Limb (tissue), 2 donors: ENCODE measurements around the gene TMEM131L.
"Not testable (repeated sequence)": the region's sequence is repeated elsewhere in the genome, so short reads cannot be mapped to it uniquely, and the experiment has no call there.

ENCODE experiments used
- DNase-seq, 2 donors: peaks; one replicate each; pipeline ENCODE4 v3.0.0-alpha.2; 2016; ENCODE audit errors: extremely low spot score in 2 of 2

Gene TMEM131L

DNA sequence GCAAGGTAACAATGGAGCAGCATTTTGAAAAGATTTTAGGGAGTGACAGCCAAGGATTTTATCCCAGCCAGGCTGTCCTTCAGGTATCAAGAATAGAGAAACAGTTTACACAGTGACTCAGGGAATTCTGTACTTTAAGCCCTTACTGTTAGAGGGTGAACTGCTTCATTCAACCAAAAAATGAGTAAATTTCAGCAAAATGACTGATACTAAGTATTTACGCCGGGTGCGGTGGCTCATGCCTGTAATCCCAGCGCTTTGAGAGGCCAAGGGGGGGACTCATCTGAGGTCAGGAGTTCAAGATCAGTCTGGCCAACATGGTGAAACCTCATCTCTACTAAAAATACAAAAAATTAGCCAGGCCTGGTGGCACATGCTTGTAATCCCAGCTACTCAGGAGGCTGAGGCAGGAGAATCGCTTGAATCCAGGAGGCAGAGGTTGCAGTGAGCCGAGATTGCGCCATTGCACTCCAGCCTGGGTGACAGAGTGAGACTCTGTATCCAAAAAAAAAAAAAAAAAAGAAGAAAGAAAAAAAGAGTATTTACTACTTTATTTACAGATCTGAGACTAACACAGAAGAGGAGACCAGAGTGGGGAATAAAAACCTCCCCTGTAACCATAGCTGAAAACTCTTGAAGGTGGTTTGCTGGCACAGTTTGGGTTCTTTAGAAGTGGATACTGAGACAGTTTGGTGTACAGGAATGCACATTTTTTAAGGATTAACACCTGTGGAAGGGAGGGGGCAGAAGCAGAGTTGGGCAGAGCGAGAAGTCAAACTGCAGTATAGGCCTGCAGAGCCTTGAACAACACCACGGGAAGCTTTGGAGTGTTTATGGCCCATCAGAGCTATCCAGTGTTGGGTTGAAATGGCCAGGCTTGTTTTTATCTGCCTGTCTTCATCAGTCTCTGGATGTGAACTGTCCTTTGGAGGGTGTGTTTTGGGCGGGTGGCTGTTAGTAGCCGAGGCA lies 40.5 kb downstream of the TMEM131L start:
- DNase-seq = no peak

DNA sequence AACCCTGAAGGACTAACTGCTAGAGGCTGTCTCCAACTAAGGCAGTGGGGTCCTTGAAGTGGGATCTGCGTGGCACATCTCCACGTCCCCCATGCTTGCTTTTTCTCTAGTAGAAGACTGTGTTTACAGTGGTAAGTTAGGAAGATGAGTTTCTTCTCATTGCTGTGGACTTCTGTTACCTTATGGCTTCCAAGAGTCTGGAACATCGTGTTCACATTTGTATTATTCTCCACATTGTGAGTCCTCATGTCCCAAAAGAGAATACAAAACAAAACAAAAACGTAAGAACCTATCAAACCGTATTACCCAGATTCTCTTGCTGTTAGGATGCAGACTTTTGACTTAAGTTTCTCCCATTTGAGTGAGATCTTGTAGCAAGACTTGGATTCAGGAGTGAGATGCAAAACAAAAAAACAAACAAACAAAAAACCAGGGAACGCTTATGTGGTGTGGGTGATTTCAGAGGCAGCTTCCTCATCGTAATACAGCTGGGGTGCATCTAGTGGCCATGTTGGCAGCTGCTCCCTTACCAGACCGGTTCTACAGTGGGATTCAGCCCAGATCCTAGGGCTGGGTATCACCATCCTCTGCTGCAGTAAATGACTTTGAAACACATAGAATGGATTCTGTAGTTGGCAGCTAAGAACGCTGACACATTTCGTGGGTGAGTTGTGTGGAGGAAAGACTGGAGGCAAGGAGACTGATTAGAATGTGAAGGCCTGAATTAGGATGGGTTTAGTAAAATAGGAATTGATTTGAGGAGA lies 41.3 kb downstream of the TMEM131L start:
- DNase-seq = no peak

DNA sequence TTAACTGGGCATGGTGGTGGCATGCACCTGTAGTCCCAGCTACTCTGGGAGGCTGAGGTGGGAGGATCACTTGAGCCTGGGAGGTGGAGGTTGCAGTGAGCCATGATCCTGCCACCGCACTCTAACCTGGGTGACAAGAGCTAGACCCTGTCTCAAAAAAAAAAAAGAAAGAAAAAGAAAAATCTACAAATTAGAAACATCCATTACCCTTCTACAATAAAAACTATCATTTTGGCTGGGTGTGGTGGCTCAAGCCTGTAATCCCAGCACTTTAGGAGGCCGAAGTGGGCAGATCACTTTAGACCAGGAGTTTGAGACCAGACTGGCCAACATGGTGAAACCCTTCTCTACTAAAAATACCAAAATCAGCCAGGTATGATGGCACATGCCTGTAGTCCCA lies 43.1 kb downstream of the TMEM131L start:
- DNase-seq = not testable (repeated sequence)

DNA sequence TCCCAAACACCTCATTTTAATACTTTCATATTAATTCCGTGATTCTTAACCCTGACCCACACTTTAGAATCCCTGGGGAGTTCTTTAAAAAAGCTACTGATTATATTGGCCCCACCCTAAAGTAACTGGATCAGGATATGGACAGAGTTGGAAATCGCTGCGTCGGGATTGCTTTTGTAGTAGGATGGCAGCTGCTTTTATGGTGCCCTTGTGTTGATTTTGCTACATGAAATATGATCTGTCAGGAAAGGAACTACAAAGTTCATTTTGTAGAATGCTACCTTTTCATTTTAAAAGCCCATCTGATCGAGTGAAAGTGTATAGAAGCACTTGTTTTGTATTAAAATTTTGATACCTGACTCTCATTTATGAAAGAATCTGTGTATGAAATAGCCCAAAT lies 43.6 kb downstream of the TMEM131L start:
- no peak for DNase-seq

DNA sequence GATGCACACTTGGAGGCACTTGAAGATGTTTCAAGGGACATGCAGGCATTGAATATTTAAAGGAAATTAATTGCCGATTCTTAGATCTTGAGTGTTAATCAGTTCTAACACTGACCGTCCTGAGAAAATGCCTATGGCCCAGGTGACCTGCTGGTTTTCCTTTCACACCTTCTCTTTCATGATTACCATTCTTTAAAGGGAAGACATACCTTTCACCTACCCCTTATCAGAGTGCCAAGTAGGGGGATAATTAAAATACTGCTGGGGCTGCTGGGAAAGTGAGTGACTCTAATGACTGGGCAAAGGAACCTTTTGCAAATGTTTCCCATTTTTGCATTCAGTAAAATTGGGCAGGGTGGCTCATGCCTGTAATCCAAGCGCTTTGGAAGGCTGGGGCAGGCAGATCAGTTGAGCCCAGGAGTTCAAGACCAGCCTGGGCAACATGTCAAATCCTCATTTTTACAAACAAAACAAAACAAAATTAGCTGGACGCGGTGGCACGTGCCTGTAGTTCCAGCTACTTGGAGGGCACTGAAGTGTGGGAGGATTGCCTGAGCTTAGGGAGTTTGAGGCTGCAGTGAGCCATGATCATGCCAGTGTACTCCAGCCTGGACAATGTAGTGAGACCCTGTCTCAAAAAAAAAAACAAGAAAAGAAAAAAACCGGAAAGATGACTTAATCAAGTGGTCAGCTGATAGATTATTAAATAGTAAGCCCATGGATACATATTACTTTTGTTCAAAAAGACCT lies 44.3 kb downstream of the TMEM131L start:
- no peak for DNase-seq

DNA sequence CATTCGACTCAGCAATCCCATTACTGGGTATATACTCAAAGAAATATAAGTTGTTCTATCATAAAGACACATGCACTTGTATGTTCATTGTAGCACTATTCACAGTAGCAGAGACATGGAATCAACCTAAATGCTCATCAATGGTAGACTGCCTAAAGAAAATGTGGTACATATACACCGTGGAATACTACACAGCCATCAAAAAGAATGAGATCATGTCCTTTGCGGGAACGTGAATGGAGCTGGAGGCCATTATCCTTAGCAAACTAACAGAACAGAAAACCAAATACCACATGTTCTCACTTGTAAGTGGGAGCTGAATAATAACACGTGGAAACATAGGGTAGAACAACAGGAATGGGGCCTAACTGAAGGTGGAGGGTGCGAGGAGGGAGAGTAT lies 44.9 kb downstream of the TMEM131L start:
- no peak for DNase-seq

DNA sequence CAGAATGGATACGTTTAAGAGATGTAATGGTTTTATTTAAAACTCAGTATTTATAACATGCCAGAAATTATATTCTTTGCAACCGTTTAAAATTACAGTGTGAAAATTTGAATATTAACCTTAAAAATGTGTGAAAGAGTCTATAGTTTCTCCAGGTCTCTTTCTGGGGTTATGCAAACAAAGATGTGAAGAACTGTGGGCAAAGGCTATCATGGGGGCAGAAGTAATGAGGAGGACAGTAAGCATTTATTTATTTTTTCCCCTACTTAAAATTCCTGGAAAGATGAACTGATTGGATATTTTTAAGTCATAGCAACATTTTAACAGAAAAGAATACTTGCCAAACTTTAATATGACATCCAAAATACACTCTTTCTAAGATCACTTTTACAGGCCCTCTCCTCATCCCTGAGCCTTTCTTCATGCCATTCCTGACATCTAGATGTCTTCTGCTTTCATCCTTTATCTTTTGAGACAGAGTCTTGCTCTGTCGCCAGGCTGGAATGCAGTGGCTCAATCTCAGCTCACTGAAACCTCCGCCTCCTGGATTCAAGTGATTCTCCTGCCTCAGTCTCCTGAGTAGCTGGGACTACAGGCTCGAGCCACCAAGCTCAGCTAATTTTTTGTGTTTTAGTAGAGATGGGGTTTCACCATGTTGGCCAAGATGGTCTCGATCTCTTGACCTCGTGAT lies 46.1 kb downstream of the TMEM131L start:
- DNase-seq = no peak

DNA sequence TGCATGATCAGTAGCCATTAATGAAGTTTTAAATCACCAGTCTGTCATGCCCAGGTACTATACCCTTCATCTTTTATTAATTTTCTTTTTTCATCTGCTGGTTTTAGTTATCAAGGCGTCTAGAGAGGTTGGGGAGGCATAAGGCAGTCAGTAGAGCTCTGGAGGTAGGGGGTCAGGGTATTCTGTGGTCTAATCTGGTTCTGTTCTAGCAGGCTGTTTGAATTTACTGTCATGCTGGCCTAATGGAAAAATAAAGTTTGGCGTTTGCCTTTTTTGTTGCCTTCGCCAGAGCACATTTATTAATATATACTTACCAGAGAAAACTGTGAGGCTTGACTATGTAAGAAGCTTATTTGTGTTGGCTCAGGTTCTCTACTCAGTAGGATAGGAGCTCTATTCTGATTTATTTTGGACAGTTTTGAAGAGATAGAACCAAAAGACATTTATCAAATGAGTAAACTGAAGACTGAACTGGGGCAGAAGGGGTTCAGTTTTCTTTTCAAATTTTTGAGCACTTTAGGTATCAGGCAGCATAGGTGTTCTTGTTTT lies 46.9 kb downstream of the TMEM131L start:
- DNase-seq = no peak

DNA sequence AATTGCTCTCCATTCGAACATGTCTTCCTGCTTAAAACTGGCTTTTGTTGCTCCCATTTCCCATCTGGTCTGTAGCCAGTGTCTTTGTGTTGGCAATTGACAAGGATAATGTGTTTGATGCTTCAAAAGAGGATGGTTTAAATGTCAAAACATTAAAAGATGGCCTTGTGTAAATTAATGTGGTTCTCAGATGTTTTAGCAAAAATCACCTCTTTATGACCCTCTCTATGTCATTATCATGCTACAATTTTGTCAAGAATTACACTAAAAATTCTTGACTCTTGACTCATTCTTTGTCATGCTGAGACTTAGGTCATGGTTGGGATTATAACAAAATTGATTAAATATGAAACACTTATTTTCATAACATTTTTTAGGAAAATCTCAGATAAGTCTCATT lies 47.4 kb downstream of the TMEM131L start:
- no peak for DNase-seq

DNA sequence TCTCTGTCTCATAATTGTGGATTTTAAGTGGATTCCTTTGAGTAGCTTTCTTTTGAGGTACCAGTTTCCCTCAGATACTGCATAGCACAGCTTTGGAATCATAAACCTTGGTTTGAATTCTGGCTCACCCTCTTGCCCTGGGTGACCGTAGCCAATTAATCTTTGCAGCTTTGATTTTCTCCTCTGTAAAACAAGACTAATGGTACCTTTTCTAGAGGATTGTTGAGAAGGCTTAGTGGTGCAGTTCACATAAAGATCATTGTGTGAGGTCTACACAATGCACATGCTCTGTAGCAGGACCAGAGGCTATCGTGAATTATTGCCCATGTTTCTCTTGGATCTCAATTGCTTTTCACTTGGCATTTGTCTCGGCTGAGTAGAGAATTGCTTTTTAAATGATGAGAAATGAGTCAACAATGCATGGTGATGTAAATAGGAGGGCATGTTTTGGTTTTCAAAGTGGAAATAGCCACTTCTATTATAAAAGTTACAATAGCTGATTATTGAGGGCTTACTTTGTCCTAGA lies 47.9 kb downstream of the TMEM131L start:
- DNase-seq = no peak

DNA sequence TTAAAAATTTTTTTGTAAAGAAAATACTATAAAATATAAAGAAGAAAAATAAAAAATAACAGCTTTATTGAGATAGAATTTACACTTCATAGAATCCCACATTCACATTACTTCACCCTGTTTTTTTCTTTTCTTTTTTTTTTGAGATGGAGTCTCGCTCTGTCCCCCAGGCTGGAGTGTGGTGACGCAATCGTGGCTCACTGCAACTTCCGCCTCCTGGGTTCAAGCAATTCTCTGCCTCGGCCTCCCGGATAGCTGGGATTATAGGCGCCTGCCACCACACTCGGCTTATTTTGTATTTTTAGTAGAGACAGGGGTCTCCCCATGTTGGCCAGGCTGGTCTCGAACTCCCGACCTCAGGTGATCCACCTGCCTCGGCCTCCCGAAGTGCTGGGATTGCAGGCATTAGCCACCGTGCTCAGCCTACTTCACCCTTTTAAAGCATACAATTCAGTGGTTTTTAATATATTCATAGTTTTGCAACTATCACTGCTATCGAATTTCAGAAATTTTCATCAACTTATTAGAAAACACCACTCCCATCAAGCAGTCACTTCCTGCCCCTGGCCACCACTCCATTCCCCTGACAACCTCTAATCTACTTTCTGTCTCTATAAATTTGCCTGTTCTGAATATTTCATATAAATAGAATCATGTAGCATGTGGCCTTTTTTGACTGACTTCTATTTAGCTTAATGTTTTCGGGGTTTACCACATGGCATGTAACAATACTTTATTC lies 48.7 kb downstream of the TMEM131L start:
- no peak for DNase-seq

DNA sequence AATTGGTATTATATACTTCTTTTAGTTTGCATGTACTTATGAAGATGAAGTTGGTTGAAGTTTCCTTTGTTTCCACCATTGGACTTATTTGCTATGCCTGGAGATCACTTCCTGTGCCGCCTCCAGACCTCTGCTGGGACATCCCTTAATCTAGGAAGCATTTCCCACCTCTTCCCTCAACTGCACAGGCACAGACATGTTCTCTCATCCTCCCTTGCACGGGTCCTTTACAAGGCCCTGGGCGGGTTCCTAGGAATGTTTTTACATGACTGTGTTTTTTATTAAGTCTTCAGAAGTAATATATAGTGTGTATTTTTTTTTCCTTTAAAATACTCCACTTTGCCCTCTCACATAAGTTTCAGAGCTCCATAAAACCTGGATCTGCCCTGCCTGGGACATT lies 51.0 kb downstream of the TMEM131L start:
- no peak for DNase-seq

DNA sequence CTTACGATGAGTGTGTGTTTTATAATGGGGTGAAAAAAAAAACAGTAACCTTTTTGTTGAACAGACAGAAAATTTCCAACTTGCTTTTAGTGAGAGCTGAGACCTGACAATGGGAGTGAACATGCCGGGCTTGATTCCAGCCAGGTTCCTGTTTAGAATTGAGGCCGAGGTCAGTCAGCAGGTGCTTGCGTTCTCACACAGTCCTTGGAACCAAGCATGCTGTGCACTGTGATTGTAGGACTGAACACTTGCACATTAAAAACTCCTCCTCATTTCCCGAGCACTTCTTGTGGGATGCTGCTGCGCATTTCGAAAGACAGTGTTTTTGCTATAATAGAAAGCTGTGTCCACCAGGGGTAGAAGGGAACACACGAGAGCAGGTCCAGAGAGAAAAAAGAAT lies 51.8 kb downstream of the TMEM131L start:
- no peak for DNase-seq

DNA sequence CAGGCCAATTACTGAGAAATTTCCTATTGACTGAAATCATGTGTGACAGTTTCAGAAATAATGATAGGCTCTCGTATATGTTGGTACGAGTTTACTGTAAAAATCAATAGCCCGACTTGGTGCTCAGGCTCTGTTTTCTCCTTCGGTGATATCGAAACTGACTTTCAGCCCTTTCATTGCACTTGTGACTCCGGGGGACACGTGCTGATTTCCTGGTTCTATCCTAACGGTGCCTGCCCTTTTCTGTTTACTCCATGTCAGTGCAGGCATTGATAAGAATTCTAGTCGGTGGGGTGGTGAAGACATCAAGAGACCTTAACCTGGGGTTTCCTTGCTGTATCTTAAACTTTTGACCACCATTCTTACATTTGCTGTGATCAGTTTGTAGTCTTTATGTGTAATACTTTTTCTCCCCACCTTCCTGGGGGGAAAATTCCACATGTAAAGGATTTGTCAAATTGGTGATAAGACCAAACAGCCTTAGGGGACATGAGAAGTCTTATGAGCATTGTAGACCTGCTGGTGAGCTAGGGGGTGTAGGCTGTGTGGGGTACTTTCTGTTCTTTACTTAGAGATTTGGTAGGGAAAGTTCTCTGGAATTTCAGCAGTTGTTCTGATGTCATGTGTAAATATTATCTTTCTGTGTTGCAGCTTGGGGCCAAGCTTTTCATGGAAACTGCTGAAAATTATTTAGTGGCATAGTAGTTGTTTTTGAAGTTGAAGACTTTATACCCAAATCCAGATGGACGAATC lies 52.7 kb downstream of the TMEM131L start:
- no peak for DNase-seq

DNA sequence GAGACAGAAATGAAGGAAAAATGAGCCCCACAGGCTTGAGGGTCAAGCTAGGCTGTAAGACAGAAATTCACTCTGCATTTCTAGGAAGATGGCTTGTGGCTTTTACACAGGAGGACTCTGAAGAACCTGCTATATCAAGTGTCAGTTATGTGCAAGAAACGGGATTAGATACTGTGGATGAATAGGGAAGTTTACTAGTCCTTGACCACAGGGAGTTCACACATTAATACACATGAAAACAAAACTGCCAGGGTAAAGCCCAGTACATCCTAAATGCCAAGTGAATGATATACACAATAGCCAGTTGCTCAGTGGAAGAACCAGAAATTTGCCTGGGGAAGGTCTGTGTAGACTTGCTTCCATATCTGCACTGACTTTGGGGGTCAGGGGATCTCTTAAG lies 53.5 kb downstream of the TMEM131L start:
- DNase-seq = no peak

DNA sequence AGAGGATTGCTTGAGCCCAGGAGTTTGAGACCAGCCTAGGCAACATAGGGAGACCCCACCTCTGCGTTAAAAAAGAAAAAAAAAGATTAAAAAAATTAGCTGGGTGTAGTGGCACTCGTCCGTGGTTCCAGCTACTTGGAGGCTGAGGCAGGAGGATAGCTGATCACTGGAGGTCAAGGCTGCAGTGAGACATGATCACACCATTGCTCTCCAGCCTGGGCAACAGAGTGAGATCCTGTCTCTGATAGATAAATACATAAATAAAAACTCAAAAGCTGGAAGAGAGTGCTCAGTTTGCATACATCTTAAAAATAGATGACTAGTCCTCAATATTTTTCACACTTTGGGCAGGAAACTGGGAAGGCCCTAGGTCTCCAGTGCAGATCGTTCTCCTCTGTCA lies 54.1 kb downstream of the TMEM131L start:
- no peak for DNase-seq

DNA sequence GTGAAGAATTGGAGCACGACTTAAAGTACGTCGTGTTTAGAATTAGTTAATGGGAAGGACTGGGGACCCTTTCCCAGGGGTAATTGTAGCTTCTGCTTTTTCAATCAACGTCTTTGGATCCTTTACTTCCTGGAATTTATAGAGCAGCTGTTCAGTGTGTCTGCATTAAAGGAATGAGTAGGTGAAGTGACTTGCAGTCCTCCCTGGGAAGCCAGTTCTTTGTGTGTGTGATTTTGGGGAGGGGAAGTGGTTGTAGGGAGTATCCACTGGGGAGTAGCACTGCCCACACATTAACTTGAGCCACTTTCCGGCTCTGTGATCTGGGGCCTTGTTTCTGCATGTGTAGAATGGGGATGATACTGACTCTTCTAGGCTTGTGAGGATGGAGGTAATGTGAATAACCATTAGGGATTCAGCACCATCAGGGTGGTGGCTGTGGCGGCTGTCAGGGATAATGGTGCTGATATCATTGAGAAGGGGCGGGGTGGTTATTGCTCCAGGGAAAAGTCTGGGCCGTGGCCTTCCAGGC lies 54.7 kb downstream of the TMEM131L start:
- no peak for DNase-seq

DNA sequence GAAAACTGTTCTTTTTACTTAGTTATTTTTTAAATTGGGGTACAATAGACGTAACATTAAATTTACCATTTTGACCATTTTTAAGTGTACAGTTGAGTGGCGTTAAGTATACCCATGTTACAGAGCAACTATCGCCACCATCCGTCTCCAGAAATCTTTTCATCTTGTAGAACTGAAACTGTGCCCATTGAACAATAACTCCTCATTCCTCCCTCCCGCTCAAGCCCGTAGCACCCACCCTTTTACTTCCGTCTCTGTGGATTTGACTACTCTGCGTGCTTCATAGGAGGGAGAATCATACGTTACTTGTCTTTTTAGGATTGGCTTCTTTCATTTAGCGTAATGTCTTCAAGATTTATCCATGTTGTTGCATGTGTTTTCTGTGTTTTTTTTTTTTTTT lies 55.3 kb downstream of the TMEM131L start:
- no peak for DNase-seq
